Psoas muscle (tissue), 8 donors: ENCODE measurements around the gene PRSS33. TPM values are rescaled to one million over a fixed set of nuclear protein-coding genes. Genes with fewer than 3 reads are reported as not detected.

Source experiments
- ATAC-seq, 4 donors: fragments of 200-7000 bp; cut with Tn5 transposase; one replicate each; pipeline ENCODE4 v1.9.1; 2020; ENCODE audit warnings: moderate library complexity in 3 of 4, mild to moderate bottlenecking in 2 of 4
- DNase-seq, 2 donors: peaks; one replicate each; pipeline ENCODE4 v3.0.0-alpha.2; 2020
- H3K27ac ChIP-seq: fragments of 200-600 bp; one replicate; pipeline ENCODE4 v1.8.0; 2022
- H3K27me3 ChIP-seq, 3 donors: fragments of 200-600 bp in 1 of 3; one replicate each; pipeline versions ENCODE4 v1.6.1 to v1.8.0; 2013 to 2022; ENCODE audit warnings: low read length in 2 of 3, mild to moderate bottlenecking in 2 of 3, moderate library complexity in 1 of 3; ENCODE audit not compliant: insufficient read depth in 3 of 3
- H3K36me3 ChIP-seq, 2 donors: fragments of 200-600 bp in 1 of 2; one replicate each; pipeline versions ENCODE4 v1.6.1 to v1.8.0; 2013 to 2022; ENCODE audit warnings: low read depth in 1 of 2, mild to moderate bottlenecking in 1 of 2, moderate library complexity in 1 of 2; ENCODE audit not compliant: insufficient read depth in 1 of 2
- H3K4me1 ChIP-seq: fragments of 200-600 bp; one replicate; pipeline ENCODE4 v1.8.0; 2022
- H3K4me3 ChIP-seq: fragments of 200-600 bp; one replicate; pipeline ENCODE4 v1.8.0; 2022; ENCODE audit warnings: mild to moderate bottlenecking
- H3K9me3 ChIP-seq: fragments of 200-600 bp; one replicate; pipeline ENCODE4 v1.8.0; 2022
- CTCF ChIP-seq: fragments of 200-600 bp; IDR thresholded peaks from one replicate; pipeline ENCODE4 v1.8.0; 2022; ENCODE audit warnings: antibody characterized with exemption
- WGBS, 3 donors: extraction: QIAGEN DNeasy Blood & Tissue Kit; methylation state at CpG; one replicate each; pipeline versions ENCODE4 v1.1.6 to v1.1.7; 2013; 5-methylcytosine and 5-hydroxymethylcytosine counted together
- intact Hi-C, 2 donors: fragments of 100-400 bp; cut with DNase I; formaldehyde crosslinking; loops; one replicate each; pipeline versions ENCODE4 v1.11.0 to v1.14.2; 2022
- polyA plus RNA-seq, 3 donors: library from polyadenylated mRNA; stranded (reverse); fragments of 200-250 nt; gene quantifications; one replicate each; pipeline ENCODE4 v1.2.3, GENCODE V29; 2013
- total RNA-seq, 4 donors: library from RNA; stranded (reverse); fragmentation: NEBNext Ultra II Directional in 2 of 4; extraction: Animal tissue kit (Norgen Biotek cat#: 25700) in 2 of 4; gene quantifications; one replicate each; pipeline versions ENCODE4 v1.2.1 to v1.2.4, GENCODE V29; 2021 to 2023
- donor health status: healthy with polysubstance abuse.
- donor health status: DM: no; HTN: no; CAD: no; lungs with moderate emphysema.
- donor health status: Bipolar disorder and iron deficiency.
- donor health status: healthy.
- donor health status: DM: yes; HTN: yes; CAD: no.
- donor health status: DM: no; HTN: no; CAD: no.
- donor health status: DM: no; HTN: no; CAD: no.
- donor health status: DM: yes; HTN: yes; CAD: no.

PRSS33 gene
- total and polyA plus RNA-seq, 7 donors: not detected

- DNase-seq (no peak), ATAC-seq (no peak)
- intact Hi-C loops: no loop called here
- Histone ChIP-seq H3K27me3 (peaks cover 0 to 5% (median 3%) of the 10 kb centered on the region in 3 donors), H3K4me3 (no peak overlapping the region), H3K4me1 (no peaks in the 10 kb centered on the region), H3K27ac (no peak overlapping the region), H3K9me3 (no peaks in the 10 kb centered on the region), H3K36me3 (no peaks in the 10 kb centered on the region)
- 80 to 87% (median 82%) methylated on average over 4 to 5 of the region's 5 CpGs for WGBS, 3 donors
- no peak for TF ChIP-seq CTCF
Measured at GRCh38 chr16:2737238-2737605, 50.1 kb downstream of the PRSS33 start.

GRCh38 chr16:2736476-2737237, 50.7 kb downstream of the PRSS33 start:
- TF ChIP-seq CTCF: no peak
- DNase-seq (no peak), ATAC-seq (peak in 1 of 4 donors; percentile 10)
- 89 to 92% (median 90%) methylated on average over 11 of the region's 11 CpGs for WGBS, 3 donors
- Histone ChIP-seq H3K36me3 (no peaks in the 10 kb centered on the region), H3K27ac (no peak overlapping the region), H3K9me3 (no peaks in the 10 kb centered on the region), H3K4me3 (no peak overlapping the region), H3K27me3 (peaks cover 0 to 5% (median 3%) of the 10 kb centered on the region in 3 donors), H3K4me1 (no peaks in the 10 kb centered on the region)
- intact Hi-C loops: no loop called here

- Histone ChIP-seq H3K4me1 (no peaks in the 10 kb centered on the region), H3K27ac (no peak overlapping the region), H3K4me3 (no peak overlapping the region), H3K9me3 (no peaks in the 10 kb centered on the region), H3K36me3 (no peaks in the 10 kb centered on the region), H3K27me3 (peaks cover 0 to 5% (median 3%) of the 10 kb centered on the region in 3 donors)
- DNase-seq: no peak
- intact Hi-C loops: no loop called here
- 70 to 74% (median 72%) methylated on average over 10 of the region's 10 CpGs for WGBS, 3 donors
- no peak for TF ChIP-seq CTCF
- no peak for ATAC-seq
Measured at GRCh38 chr16:2734844-2735515, 52.4 kb downstream of the PRSS33 start.

Other genes starting within 250 kb of the PRSS33 start
- gene PDPK1, start 249.5 kb downstream of the PRSS33 start, total RNA-seq: 10 to 100 TPM; 29.7 to 44.5 (median 36.6) TPM
- 10 to 100 TPM; 12.9 to 32.6 (median 14.3) TPM for gene PDPK1, start 249.5 kb downstream of the PRSS33 start, polyA plus RNA-seq
- 10 to 100 TPM in 3 of 4 donors, 1 to 10 TPM in 1; 9.1 to 18.0 (median 16.7) TPM for gene KCTD5, start 105.0 kb downstream of the PRSS33 start, total RNA-seq
- 10 to 100 TPM; 10.8 to 65.8 (median 24.1) TPM for gene KCTD5, start 105.0 kb downstream of the PRSS33 start, polyA plus RNA-seq
- gene PRSS27, start 67.3 kb downstream of the PRSS33 start, total RNA-seq: under 1 TPM in 2 of 4 donors, not detected in 2; 0.22 to 0.34 TPM
- under 1 TPM; 0.07 to 0.20 (median 0.08) TPM for gene PRSS27, start 67.3 kb downstream of the PRSS33 start, polyA plus RNA-seq
- 100 to 1,000 TPM; 277 to 413 (median 316) TPM for gene SRRM2, start 34.9 kb downstream of the PRSS33 start, total RNA-seq
- gene SRRM2, start 34.9 kb downstream of the PRSS33 start, polyA plus RNA-seq: 100 to 1,000 TPM; 183 to 226 (median 216) TPM
- gene ELOB, start 10.3 kb downstream of the PRSS33 start, total RNA-seq: 100 to 1,000 TPM; 226 to 317 (median 296) TPM
- gene ELOB, start 10.3 kb downstream of the PRSS33 start, polyA plus RNA-seq: 100 to 1,000 TPM; 344 to 660 (median 388) TPM
- gene PRSS41, start 10.9 kb upstream of the PRSS33 start, total RNA-seq: not detected
- not detected for gene PRSS41, start 10.9 kb upstream of the PRSS33 start, polyA plus RNA-seq
- gene PRSS21, start 29.7 kb upstream of the PRSS33 start, total RNA-seq: not detected
- gene PRSS21, start 29.7 kb upstream of the PRSS33 start, polyA plus RNA-seq: under 1 TPM; 0.05 to 0.20 (median 0.10) TPM
- gene ZG16B, start 42.7 kb upstream of the PRSS33 start, total RNA-seq: not detected
- under 1 TPM in 1 of 3 donors, not detected in 2; 0.62 TPM for gene ZG16B, start 42.7 kb upstream of the PRSS33 start, polyA plus RNA-seq
- gene PRSS22, start 70.6 kb upstream of the PRSS33 start, total RNA-seq: under 1 TPM in 1 of 4 donors, not detected in 3; 0.20 TPM
- under 1 TPM in 2 of 3 donors, not detected in 1; 0.07 to 0.13 TPM for gene PRSS22, start 70.6 kb upstream of the PRSS33 start, polyA plus RNA-seq
- 10 to 100 TPM; 14.1 to 15.7 (median 15.4) TPM for gene FLYWCH2, start 95.7 kb upstream of the PRSS33 start, total RNA-seq
- 10 to 100 TPM; 26.5 to 39.4 (median 35.5) TPM for gene FLYWCH2, start 95.7 kb upstream of the PRSS33 start, polyA plus RNA-seq
- 10 to 100 TPM; 33.0 to 55.5 (median 40.3) TPM for gene FLYWCH1, start 124.4 kb upstream of the PRSS33 start, total RNA-seq
- 10 to 100 TPM; 21.2 to 65.2 (median 24.7) TPM for gene FLYWCH1, start 124.4 kb upstream of the PRSS33 start, polyA plus RNA-seq
- not detected for gene KREMEN2, start 176.7 kb upstream of the PRSS33 start, total RNA-seq
- gene KREMEN2, start 176.7 kb upstream of the PRSS33 start, polyA plus RNA-seq: under 1 TPM in 2 of 3 donors, not detected in 1; 0.01 to 0.04 TPM
- gene PAQR4, start 181.8 kb upstream of the PRSS33 start, total RNA-seq: 10 to 100 TPM in 1 of 4 donors, 1 to 10 TPM in 3; 4.6 to 15.9 (median 8.1) TPM
- gene PAQR4, start 181.8 kb upstream of the PRSS33 start, polyA plus RNA-seq: 10 to 100 TPM; 12.3 to 26.1 (median 15.0) TPM
- gene PKMYT1, start 192.9 kb upstream of the PRSS33 start, total RNA-seq: 1 to 10 TPM in 1 of 4 donors, under 1 TPM in 3; 0.27 to 1.2 (median 0.56) TPM
- 1 to 10 TPM in 2 of 3 donors, under 1 TPM in 1; 0.84 to 3.7 (median 2.0) TPM for gene PKMYT1, start 192.9 kb upstream of the PRSS33 start, polyA plus RNA-seq
- gene CLDN9, start 225.4 kb upstream of the PRSS33 start, total RNA-seq: 1 to 10 TPM in 1 of 4 donors, under 1 TPM in 3; 0.17 to 2.2 (median 0.86) TPM
- gene CLDN9, start 225.4 kb upstream of the PRSS33 start, polyA plus RNA-seq: 1 to 10 TPM in 1 of 3 donors, under 1 TPM in 2; 0.12 to 1.3 (median 0.18) TPM
- gene CLDN6, start 230.6 kb upstream of the PRSS33 start, total RNA-seq: not detected
- gene CLDN6, start 230.6 kb upstream of the PRSS33 start, polyA plus RNA-seq: 1 to 10 TPM in 1 of 3 donors, under 1 TPM in 2; 0.05 to 5.5 (median 0.45) TPM
- 100 to 1,000 TPM; 139 to 181 (median 156) TPM for gene TNFRSF12A, start 232.8 kb upstream of the PRSS33 start, total RNA-seq
- 100 to 1,000 TPM in 2 of 3 donors, 10 to 100 TPM in 1; 69.5 to 889 (median 227) TPM for gene TNFRSF12A, start 232.8 kb upstream of the PRSS33 start, polyA plus RNA-seq
- gene HCFC1R1, start 236.4 kb upstream of the PRSS33 start, total RNA-seq: 100 to 1,000 TPM in 2 of 4 donors, 10 to 100 TPM in 2; 65.1 to 258 (median 129) TPM
- gene HCFC1R1, start 236.4 kb upstream of the PRSS33 start, polyA plus RNA-seq: 100 to 1,000 TPM; 131 to 233 (median 216) TPM
- 10 to 100 TPM; 17.0 to 34.4 (median 25.8) TPM for gene THOC6, start 236.5 kb upstream of the PRSS33 start, total RNA-seq
- gene THOC6, start 236.5 kb upstream of the PRSS33 start, polyA plus RNA-seq: 10 to 100 TPM; 26.9 to 72.2 (median 39.8) TPM
- not detected for gene BICDL2, start 249.4 kb upstream of the PRSS33 start, total RNA-seq
- gene BICDL2, start 249.4 kb upstream of the PRSS33 start, polyA plus RNA-seq: under 1 TPM in 2 of 3 donors, not detected in 1; 0.01 to 0.18 TPM